HL-60/S4 treated with retinoic acid at 250 ng/mL for 4 days and 3 days (cell line): ENCODE measurements around the gene AGXT.

ENCODE experiments used
- in situ Hi-C: fragments of 300-500 bp; cut with MboI; formaldehyde crosslinking; loops from 2 replicates; pipeline ENCODE4 v1.7.0; 2022; ENCODE audit warnings: low sequenced_read_pairs

The AGXT gene

DNA sequence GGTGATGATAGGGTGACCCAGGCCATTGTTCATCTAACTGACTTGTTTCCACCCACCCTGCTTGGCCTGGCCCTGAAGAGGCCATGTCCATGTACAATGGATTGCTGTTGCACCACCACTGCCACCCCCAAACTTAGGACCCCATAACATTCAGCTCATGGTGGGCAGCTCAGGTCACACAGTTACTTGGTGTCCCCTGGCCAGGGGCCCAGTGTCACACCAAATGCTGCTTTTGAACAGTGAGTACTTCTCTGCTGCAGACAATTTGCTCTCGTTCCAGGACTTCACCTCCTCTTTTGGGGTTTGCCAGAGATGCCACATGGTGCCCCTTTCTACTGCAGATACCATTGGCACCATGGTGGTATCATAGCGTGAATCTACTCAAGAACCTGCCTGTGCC lies 15.6 kb downstream of the AGXT start:
- in situ Hi-C loops, result no loop called here

DNA sequence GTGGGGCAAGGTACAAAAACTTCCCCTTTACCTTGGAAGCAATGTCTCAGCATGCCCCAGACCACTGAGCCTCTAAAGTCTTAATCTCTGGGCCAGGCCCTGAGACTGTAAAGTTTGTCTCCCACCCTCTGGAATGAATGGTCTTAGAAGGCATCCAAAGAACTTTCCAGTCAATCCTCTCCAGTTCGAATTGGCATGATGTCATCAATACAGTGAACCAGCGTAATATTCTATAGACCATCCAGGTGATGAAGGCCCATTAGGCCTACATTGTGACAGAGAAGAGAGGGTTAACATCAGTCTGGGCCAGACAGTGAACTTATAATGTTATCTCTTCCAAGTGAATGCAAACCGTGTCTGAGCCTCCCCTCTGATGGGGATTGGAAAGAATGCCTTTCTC lies 16.1 kb downstream of the AGXT start:
- in situ Hi-C loops, result no loop called here

GRCh38 chr2:240885566-240885965 lies 16.9 kb downstream of the AGXT start:
- in situ Hi-C loops, result no loop called here

DNA sequence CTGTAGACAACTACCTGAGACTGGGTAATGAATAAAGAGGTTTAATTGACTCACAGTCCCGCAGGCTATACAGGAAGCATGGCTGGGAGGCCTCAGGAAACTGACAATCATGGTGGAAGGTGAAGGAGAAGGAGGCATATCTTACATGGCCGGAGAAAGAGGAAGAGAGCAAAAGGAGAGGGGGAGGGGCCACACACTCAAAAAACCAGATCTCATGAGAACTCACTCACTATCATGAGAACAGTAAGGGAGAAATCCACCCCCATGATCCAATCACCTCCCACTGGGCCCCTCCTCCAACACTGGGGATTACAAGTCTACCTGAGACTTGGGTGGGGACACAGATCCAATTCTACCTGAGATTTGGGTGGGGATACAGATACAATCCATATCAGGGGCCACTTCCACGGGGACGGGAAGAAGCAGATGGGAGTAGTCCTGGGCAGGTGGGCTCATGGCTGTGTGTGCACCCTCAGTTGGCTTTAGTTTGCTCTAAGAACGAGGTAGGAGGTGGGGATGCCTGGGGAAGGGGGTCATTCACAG lies 17.5 kb downstream of the AGXT start:
- in situ Hi-C loops, result no loop called here

GRCh38 chr2:240886678-240887609 lies 18.3 kb downstream of the AGXT start:
- in situ Hi-C loops, result no loop called here

DNA sequence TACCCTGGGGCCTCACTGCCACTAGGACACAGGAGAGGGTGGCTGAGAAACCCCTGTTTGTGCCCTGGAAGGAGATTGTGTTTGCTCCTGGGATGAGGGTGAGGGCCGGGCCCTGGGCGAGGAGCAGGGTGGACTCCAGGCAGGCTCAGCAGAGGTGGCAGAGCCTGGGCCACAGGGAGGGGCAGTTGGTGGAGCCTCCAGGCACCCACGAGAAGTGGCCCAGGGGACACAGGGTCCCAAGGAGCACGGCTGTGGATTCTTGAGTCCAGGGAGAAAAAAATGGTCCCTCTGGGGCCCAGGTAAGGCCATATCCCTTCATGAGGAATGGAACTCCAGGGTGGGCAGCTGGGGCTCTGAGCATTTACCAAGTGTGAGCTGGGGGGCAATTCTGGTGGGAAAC lies 19.0 kb downstream of the AGXT start:
- in situ Hi-C loops, result no loop called here

GRCh38 chr2:240888130-240888889 lies 19.7 kb downstream of the AGXT start:
- in situ Hi-C loops, result no loop called here

GRCh38 chr2:240888890-240889573 lies 20.4 kb downstream of the AGXT start:
- in situ Hi-C loops, result no loop called here

GRCh38 chr2:240889601-240890560 lies 21.3 kb downstream of the AGXT start:
- in situ Hi-C loops, result no loop called here

DNA sequence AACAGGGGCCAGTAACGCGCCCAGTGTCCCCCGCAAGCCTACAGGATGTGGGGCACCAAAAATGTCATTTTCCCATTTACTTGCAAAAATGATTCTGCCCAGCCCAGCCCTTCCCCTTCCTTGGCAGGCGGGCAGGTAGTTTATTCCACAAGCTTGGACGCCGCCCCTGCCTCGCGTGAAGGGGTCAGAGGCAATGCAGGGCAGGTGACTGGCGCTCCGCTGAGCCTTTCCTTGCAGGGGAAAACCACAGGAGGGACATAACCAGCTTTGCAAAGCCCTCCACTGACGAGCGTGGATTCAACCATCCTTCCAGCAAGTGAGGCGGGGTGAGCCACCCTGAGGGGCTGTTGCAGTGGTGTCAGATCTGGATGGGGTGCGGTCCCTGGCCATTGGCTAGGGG lies 22.1 kb downstream of the AGXT start:
- in situ Hi-C loops, result no loop called here

DNA sequence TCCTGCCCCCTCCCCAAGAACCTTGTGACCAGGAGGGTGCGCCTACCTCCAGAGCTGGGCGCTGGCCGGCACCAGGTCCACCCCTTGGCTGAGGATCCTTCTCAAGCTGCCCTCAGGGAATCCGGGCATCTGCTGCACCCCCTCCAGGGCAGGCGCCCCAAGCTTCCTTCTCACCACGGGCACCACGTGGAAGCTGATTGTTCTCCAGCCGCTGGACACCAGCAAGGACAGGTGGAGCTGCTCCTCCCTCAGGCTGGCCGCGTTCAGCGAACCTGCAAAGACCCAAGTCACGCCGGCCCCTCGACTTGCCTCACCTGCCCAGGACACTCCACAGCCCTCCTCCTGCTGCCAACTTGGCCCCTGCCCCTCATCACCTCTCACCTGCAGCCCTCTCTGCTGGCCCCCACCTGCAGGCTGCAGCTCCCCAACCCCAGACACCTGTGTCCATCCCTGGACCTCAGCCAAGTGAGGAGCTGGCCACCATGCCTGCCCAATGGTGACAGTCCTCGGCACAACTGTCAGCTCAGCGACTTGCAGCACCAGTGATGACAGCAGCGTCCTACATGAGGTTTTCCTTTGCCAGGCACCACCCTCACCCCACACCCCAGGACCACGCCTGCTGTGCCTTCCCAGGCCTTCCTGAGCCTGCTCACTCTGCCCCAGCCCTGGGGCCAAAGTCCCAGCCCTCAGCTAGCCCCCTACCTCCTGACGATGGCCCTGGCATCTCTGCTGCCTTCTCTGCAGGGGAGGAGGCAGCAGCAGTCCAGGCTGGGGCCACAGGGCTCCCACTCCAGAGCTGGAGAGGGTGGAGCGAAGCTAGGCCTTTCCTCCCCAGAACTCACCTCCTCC lies 23.1 kb downstream of the AGXT start:
- in situ Hi-C loops, result no loop called here

DNA sequence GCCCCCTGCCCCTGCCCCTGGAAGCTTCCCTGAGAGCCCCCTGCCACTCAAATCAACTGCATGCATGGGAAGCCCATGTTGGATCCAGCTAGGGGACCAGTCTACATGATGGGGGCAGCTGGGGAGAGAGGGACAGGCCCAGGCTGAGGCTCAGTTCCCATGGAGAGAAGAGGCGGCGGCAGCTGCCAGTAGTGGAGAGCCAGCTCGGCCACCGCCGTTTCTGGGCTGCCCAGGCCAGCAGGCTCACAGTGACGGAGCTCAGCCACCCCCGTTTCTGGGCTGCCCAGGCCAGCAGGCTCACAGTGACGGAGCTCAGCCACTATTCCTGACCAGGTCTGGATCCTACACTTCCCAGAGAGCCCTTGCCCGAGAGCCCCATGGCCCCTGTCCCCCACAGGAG lies 23.7 kb downstream of the AGXT start:
- in situ Hi-C loops, result no loop called here

- in situ Hi-C loops, result no loop called here
Measured at GRCh38 chr2:240892925-240893324, 24.3 kb downstream of the AGXT start.

GRCh38 chr2:240893363-240893844 lies 24.8 kb downstream of the AGXT start:
- in situ Hi-C loops, result no loop called here

DNA sequence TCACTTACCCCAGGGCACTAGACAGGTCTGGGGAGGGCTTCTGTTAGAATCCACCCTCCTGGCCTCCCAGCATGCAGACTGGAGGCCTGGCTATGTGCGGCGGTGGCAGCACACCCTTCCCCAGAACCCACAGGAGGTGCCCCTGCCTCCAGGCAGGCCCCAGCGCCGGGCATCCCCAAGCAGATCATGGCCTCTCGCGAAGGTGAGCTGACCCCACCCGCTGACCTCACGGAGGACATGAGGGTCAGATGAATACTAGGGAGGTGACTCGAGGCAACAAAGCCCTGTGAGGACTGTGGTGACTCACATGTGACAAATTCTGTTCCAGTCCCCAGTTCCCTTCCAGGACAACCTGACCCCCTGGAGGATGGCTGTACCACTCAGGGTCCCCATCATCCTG lies 25.4 kb downstream of the AGXT start:
- in situ Hi-C loops, result no loop called here

- in situ Hi-C loops, result no loop called here
Measured at GRCh38 chr2:240894836-240895558, 26.4 kb downstream of the AGXT start.

GRCh38 chr2:240895656-240896388 lies 27.2 kb downstream of the AGXT start, which contains the start of gene MAB21L4:
Gene MAB21L4 (minus strand): TSS chr2:240896156. CDS start chr2:240895997, 159 bp downstream.
- in situ Hi-C loops, result no loop called here

DNA sequence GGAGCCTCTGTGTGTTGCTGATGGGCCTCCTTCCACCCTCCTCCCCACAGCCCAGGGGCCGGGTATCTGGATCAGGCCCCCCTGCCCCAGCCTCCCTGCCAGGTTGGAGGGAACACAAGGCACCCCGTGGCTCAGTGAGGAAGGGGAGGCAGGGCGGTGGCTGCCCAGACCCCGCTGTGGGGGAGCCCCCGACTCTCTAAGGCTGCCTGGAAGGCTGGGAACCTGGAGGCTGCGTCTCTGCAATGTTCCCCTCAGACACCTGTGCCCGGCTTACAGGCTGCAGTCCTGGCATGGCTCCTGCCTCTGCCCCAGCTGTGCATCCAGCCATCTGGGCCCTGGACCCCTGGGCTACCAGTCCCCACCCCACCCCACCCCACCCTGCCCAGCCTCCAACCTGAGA lies 27.8 kb downstream of the AGXT start:
- in situ Hi-C loops, result no loop called here
